ENCODE results near the gene TAOK3. TPM values are rescaled to one million over a fixed set of nuclear protein-coding genes. Genes with fewer than 3 reads are reported as not detected.
"Not testable (repeated sequence)": the region's sequence is repeated elsewhere in the genome, so short reads cannot be mapped to it uniquely, and the experiment has no call there.

TAOK3 gene
- total and polyA plus RNA-seq, 9 of the 15 experiments (the other 6 are each of a cell fraction or from before 2014, with no cell fraction given): 24.3 to 83.5 (median 47.1) TPM

- no peak overlapping the region for H2AFZ ChIP-seq (ENCODE audit: low read depth, low read length)
- ChIA-PET POLR2A (interaction anchor here (0.7 kb wide), 1 partner anchor 38 kb away, joined by 3 read pairs; no protein-coding TSS in a partner anchor), CTCF (ENCODE audit: low intra/inter-chr PET ratio) (no interaction called here)
- intact Hi-C loops (cut with micrococcal nuclease): no loop called here
- DNase-seq (ENCODE audit: extremely low read depth in 1 of 4, low spot score in 3 of 4) (no peak), ATAC-seq (no peak), FAIRE-seq (no peak)
- no peak overlapping the region for H3K27ac ChIP-seq (ENCODE audit: extremely low read depth, low read depth, low read length)
- no peak overlapping the region for H3K4me2 ChIP-seq (ENCODE audit: insufficient read depth, low read length)
- H3K9ac ChIP-seq (ENCODE audit: insufficient read depth in 1 of 2, low read depth in 2 of 2, low read length in 2 of 2): no peak overlapping the region
- no peaks in the 10 kb centered on the region for H3K9me1 ChIP-seq (ENCODE audit: control insufficient read depth, insufficient read depth, low read length)
- no peak overlapping the region for H3K4me3 ChIP-seq
- peaks cover 30% of the 10 kb centered on the region for H3K79me2 ChIP-seq (ENCODE audit: control insufficient read depth, insufficient read depth, low read length)
- H3K27me3 ChIP-seq (ENCODE audit: control insufficient read depth in 2 of 2, insufficient read depth in 2 of 2, low read length in 2 of 2): no peaks in the 10 kb centered on the region
- peaks cover 3 to 6% of the 10 kb centered on the region in 2 experiments; a peak in 4 of 5 replicates for H3K4me1 ChIP-seq (replicated peaks in 1 of 2; ENCODE audit: control insufficient read depth in 2 of 2, insufficient read depth in 2 of 2, low read length in 2 of 2)
- no TSS peak for BruUV-seq (replicated peaks)
- in situ Hi-C loops (cut with MboI): no loop called here
- no peaks in the 10 kb centered on the region for H3K9me3 ChIP-seq (replicated peaks; ENCODE audit: control insufficient read depth, insufficient read depth, low read depth, low read length)
- H4K20me1 ChIP-seq (replicated peaks; ENCODE audit: control insufficient read depth, insufficient read depth, low read length): no peaks in the 10 kb centered on the region
- no peaks in the 10 kb centered on the region for H3K36me3 ChIP-seq (ENCODE audit: control insufficient read depth, insufficient read depth, low read length)
- TF ChIP-seq EGR1 (conservative IDR thresholded peaks at IDR 0.05) (no peak), MAFF (IDR thresholded peaks at IDR 0.05; ENCODE audit: low read length) (peak; percentile 65), C11orf30 (IDR thresholded peaks at IDR 0.05; ENCODE audit: low read depth) (peak; percentile 71), SAP30 (IDR thresholded peaks at IDR 0.05; ENCODE audit: borderline replicate concordance, insufficient read depth, low read depth, low read length, poor library complexity, severe bottlenecking) (no peak), ZNF316 (IDR thresholded peaks at IDR 0.05) (peak; percentile 84), MAFG (tag; conservative IDR thresholded peaks at IDR 0.05) (peak; percentile 68), MAFK (IDR thresholded peaks at IDR 0.05; ENCODE audit: low read length) (peak; percentile 28; the same call in 1 of the 2 replicates)
These were observed 62.4 kb downstream of the TAOK3 start for GRCh38 chr12:118310320-118310719.

- DNase-seq (ENCODE audit: extremely low read depth in 1 of 4, low spot score in 3 of 4); H4K20me1 ChIP-seq (replicated peaks; ENCODE audit: control insufficient read depth, insufficient read depth, low read length); H2AFZ ChIP-seq (ENCODE audit: low read depth, low read length); H3K9me1 ChIP-seq (ENCODE audit: control insufficient read depth, insufficient read depth, low read length); H3K4me3 ChIP-seq; intact Hi-C loops (cut with micrococcal nuclease); FAIRE-seq; H3K9ac ChIP-seq (ENCODE audit: insufficient read depth in 1 of 2, low read depth in 2 of 2, low read length in 2 of 2); H3K36me3 ChIP-seq (ENCODE audit: control insufficient read depth, insufficient read depth, low read length); H3K4me1 ChIP-seq (replicated peaks in 1 of 2; ENCODE audit: control insufficient read depth in 2 of 2, insufficient read depth in 2 of 2, low read length in 2 of 2); BruUV-seq (replicated peaks); H3K27me3 ChIP-seq (ENCODE audit: control insufficient read depth in 2 of 2, insufficient read depth in 2 of 2, low read length in 2 of 2); H3K9me3 ChIP-seq (replicated peaks; ENCODE audit: control insufficient read depth, insufficient read depth, low read depth, low read length); ATAC-seq; CTCF ChIA-PET (ENCODE audit: low intra/inter-chr PET ratio); H3K4me2 ChIP-seq (ENCODE audit: insufficient read depth, low read length); in situ Hi-C loops (cut with MboI): not testable (repeated sequence)
- POLR2A ChIA-PET: interaction anchor here (0.6 to 1.3 kb wide), 3 partner anchors 14 to 701 kb away, joined by 3 to 4 read pairs (median 3); no protein-coding TSS in a partner anchor
- WGBS (ENCODE audit: insufficient coverage, low coverage, missing lambda C conversion rate): 59% methylated on average over 4 of the region's 4 CpGs
- peak in 1 of 2 experiments; percentile 53; a peak in 1 of 4 replicates for TF ChIP-seq SRF (CRISPR knock-in tag; IDR thresholded peaks at IDR 0.05)
- peak; percentile 61 for TF ChIP-seq RFX1 (IDR thresholded peaks at IDR 0.05)
- 0 out of 2 replicates have a peak, but pooled peaks have one; percentile 48 for TF ChIP-seq ESRRA (IDR thresholded peaks at IDR 0.05; ENCODE audit: borderline replicate concordance, low read depth)
- peaks cover 24% of the 10 kb centered on the region for H3K79me2 ChIP-seq (ENCODE audit: control insufficient read depth, insufficient read depth, low read length)
- H3K27ac ChIP-seq (ENCODE audit: extremely low read depth, low read depth, low read length): peak overlapping the region; percentile 51; the same call in 1 of the 3 replicates
These were observed 64.7 kb downstream of the TAOK3 start for GRCh38 chr12:118308006-118308405.

Measured in K562 (cell line).